Activated T-cell treated with anti-CD3 and anti-CD28 coated beads, Interleukin-2, amount 50 U/mL, for 4 hours (primary cell): ENCODE results near the gene GLB1L2. TPM values are rescaled to one million over a fixed set of nuclear protein-coding genes. Genes with fewer than 3 reads are reported as not detected.

Experiments used
- ATAC-seq, 2 donors: fragments of 200-7000 bp; cut with Tn5 transposase; one replicate each; pipeline ENCODE4 v1.10.0; 2021
- DNase-seq: peaks from one replicate; pipeline ENCODE4 v3.0.0-alpha.2; 2020
- H3K27me3 Mint-ChIP-seq: one replicate; pipeline ENCODE4 v1.8.0; 2021; ENCODE audit warnings: low read depth, mixed read lengths
- H3K36me3 Mint-ChIP-seq: one replicate; pipeline ENCODE4 v1.8.0; 2022; ENCODE audit warnings: mixed read lengths; ENCODE audit not compliant: insufficient read depth
- H3K4me1 Mint-ChIP-seq: one replicate; pipeline ENCODE4 v1.8.0; 2021; ENCODE audit warnings: low read depth, mixed read lengths
- H3K4me3 Mint-ChIP-seq: one replicate; pipeline ENCODE4 v1.8.0; 2021; ENCODE audit warnings: mild to moderate bottlenecking, moderate library complexity, mixed read lengths
- H3K9me3 Mint-ChIP-seq: one replicate; pipeline ENCODE4 v1.8.0; 2021; ENCODE audit warnings: mixed read lengths
- total RNA-seq, 3 donors: library from RNA; stranded (reverse); gene quantifications; one replicate each; pipeline ENCODE4 v1.2.1, GENCODE V29; 2021

The GLB1L2 gene
- total RNA-seq, 3 donors from 2014 or later: 8.3 to 13.1 (median 10.2) TPM

GRCh38 chr11:134387501-134387900 lies 55.7 kb downstream of the GLB1L2 start:
- H3K4me3 Mint-ChIP-seq: peak overlapping the region; percentile 14
- no peaks in the 10 kb centered on the region for H3K36me3 Mint-ChIP-seq
- peaks cover 22% of the 10 kb centered on the region for H3K4me1 Mint-ChIP-seq
- ATAC-seq: no peak
- no peak for DNase-seq
- peaks cover 25% of the 10 kb centered on the region for H3K27me3 Mint-ChIP-seq
- no peaks in the 10 kb centered on the region for H3K9me3 Mint-ChIP-seq

- Mint-ChIP-seq H3K4me3 (no peak overlapping the region), H3K27me3 (peaks cover 23% of the 10 kb centered on the region), H3K4me1 (peaks cover 22% of the 10 kb centered on the region), H3K9me3 (no peaks in the 10 kb centered on the region), H3K36me3 (no peaks in the 10 kb centered on the region)
- ATAC-seq: no peak
- DNase-seq: no peak
Measured at GRCh38 chr11:134388590-134388989, 56.8 kb downstream of the GLB1L2 start.

GRCh38 chr11:134389464-134390180 lies 57.8 kb downstream of the GLB1L2 start:
- ATAC-seq (no peak), DNase-seq (no peak)
- no peaks in the 10 kb centered on the region for H3K36me3 Mint-ChIP-seq
- peaks cover 22% of the 10 kb centered on the region for H3K4me1 Mint-ChIP-seq
- peaks cover 22% of the 10 kb centered on the region for H3K27me3 Mint-ChIP-seq
- no peak overlapping the region for H3K4me3 Mint-ChIP-seq
- no peaks in the 10 kb centered on the region for H3K9me3 Mint-ChIP-seq

DNA sequence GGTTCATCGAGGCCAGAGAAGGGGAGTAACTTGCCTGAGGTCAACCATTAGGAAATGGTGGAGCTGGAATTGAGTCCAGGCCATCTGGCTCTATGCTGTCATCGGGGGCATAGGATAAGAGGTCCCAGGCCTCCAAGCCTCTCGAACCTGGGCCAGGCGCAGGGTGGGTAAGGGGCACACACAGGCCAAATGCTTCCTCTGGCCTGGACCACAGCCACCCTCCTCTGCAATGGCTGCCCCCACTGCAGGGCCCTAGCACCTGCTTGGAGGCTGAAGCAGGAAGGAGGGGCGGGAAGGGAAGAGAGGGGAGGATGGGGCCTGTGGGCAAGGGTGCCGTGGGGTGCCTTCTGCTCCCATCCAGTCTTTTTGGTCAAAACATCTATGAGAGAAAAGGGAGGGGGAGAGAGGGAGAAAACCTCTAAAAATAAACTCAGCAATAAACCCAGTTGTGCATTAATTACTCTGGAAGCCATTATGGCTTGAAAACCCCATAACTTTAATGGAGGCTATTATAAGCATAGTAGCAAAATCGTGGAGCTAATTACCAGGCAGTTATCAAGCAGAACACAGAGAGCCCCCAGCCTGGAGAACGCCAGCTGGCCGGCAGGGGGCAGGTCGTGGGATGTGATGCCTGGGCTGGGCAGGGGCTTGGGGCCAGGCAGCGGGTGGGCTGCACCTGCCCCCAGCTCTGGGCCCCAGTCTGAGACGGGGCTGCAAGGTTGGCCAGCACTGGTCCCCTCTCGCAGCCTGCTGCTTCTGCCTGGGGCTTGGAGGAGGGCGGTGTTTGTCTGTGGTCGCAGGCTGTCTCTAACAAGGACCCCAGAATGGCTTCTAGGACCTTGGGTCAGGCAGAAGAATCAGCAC lies 59.1 kb downstream of the GLB1L2 start:
- Mint-ChIP-seq H3K9me3 (no peaks in the 10 kb centered on the region), H3K36me3 (no peaks in the 10 kb centered on the region), H3K4me1 (peaks cover 17% of the 10 kb centered on the region), H3K4me3 (no peak overlapping the region), H3K27me3 (peaks cover 11% of the 10 kb centered on the region)
- ATAC-seq: no peak
- DNase-seq: no peak

- Mint-ChIP-seq H3K36me3 (no peaks in the 10 kb centered on the region), H3K4me3 (no peak overlapping the region), H3K9me3 (no peaks in the 10 kb centered on the region), H3K4me1 (peaks cover 10% of the 10 kb centered on the region), H3K27me3 (peaks cover 11% of the 10 kb centered on the region)
- DNase-seq (no peak), ATAC-seq (no peak)
Measured at GRCh38 chr11:134391656-134392055, 59.9 kb downstream of the GLB1L2 start.

DNA sequence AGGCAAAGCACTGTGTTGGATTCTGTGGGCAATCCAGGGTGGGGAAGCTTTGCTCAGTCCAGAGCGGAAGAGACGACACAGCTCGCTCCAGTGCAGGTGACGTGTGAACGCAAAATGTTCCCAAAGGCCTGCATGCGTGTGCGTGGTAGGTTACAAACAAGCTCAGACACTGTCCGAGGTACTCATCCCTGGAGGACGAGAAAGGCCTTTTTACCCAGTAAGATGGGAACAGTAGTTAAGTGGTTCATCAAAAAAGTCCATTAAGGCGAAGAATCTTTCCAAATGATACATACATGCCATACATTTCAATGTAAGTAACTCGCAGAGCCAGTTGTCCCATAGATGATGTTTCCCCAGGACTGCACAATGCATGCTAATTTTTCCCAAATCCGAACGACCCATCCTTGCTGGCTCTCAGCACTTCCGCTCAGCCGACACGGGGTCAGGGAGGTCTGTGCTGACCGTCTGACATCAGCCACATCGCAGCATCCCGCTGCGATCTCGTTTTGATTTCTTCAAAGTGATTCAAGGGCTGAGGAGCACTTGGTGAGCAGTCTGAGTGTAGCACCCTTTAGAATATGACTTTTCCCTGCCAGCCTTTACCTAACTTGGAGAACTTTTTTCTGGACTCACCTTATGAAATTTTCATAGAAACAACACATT lies 61.3 kb downstream of the GLB1L2 start:
- H3K4me3 Mint-ChIP-seq: no peak overlapping the region
- DNase-seq (no peak), ATAC-seq (no peak)
- peaks cover 11% of the 10 kb centered on the region for H3K27me3 Mint-ChIP-seq
- no peaks in the 10 kb centered on the region for H3K36me3 Mint-ChIP-seq
- no peaks in the 10 kb centered on the region for H3K4me1 Mint-ChIP-seq
- H3K9me3 Mint-ChIP-seq: no peaks in the 10 kb centered on the region

- ATAC-seq: no peak
- no peaks in the 10 kb centered on the region for H3K36me3 Mint-ChIP-seq
- peaks cover 11% of the 10 kb centered on the region for H3K27me3 Mint-ChIP-seq
- no peaks in the 10 kb centered on the region for H3K4me1 Mint-ChIP-seq
- no peak overlapping the region for H3K4me3 Mint-ChIP-seq
- H3K9me3 Mint-ChIP-seq: no peaks in the 10 kb centered on the region
- no peak for DNase-seq
Measured at GRCh38 chr11:134393638-134394037, 61.9 kb downstream of the GLB1L2 start.

DNA sequence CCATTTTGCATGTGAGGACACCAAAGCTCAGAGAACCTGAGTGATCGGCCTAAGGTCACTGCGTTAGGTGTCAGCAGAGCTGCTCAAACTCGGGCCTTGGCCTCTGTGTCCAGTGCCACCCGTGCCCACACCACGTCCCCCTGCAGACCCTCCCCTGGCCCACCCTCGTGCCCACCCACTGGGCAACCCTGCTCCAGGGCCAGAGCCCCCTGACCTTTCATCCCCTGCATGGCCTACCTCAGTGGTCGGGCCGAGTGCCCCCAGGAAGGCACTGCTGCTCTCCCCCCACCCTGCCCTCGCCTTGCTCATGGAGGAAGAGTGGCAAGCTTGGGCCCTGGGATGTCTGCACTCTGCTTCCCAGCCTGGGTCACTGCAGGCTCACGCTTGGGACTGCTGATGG lies 62.5 kb downstream of the GLB1L2 start:
- no peaks in the 10 kb centered on the region for H3K9me3 Mint-ChIP-seq
- H3K36me3 Mint-ChIP-seq: no peaks in the 10 kb centered on the region
- ATAC-seq (no peak), DNase-seq (no peak)
- no peaks in the 10 kb centered on the region for H3K4me1 Mint-ChIP-seq
- peaks cover 13% of the 10 kb centered on the region for H3K27me3 Mint-ChIP-seq
- no peak overlapping the region for H3K4me3 Mint-ChIP-seq

DNA sequence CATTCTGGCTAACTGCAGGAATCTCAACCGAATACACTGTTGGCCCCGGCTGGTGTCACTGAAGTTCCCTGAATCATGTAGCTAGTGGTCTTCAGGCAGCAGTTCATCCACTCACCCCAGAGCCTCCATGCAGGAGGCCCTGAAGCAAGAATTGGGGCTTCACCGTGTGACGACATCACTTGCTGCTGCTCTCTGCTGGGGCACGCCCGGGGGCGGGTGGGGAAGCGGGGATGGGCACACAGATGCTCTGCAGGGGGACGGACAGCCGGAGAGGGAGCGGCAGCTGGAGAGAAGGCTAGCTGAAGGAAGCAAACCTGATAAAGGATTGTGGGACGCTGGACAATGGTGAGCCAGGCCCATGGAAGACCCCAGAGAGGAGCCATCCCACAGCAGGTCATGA lies 63.2 kb downstream of the GLB1L2 start:
- H3K9me3 Mint-ChIP-seq: no peaks in the 10 kb centered on the region
- ATAC-seq: no peak
- no peaks in the 10 kb centered on the region for H3K36me3 Mint-ChIP-seq
- no peak for DNase-seq
- no peaks in the 10 kb centered on the region for H3K4me1 Mint-ChIP-seq
- H3K27me3 Mint-ChIP-seq: peaks cover 13% of the 10 kb centered on the region
- no peak overlapping the region for H3K4me3 Mint-ChIP-seq

DNA sequence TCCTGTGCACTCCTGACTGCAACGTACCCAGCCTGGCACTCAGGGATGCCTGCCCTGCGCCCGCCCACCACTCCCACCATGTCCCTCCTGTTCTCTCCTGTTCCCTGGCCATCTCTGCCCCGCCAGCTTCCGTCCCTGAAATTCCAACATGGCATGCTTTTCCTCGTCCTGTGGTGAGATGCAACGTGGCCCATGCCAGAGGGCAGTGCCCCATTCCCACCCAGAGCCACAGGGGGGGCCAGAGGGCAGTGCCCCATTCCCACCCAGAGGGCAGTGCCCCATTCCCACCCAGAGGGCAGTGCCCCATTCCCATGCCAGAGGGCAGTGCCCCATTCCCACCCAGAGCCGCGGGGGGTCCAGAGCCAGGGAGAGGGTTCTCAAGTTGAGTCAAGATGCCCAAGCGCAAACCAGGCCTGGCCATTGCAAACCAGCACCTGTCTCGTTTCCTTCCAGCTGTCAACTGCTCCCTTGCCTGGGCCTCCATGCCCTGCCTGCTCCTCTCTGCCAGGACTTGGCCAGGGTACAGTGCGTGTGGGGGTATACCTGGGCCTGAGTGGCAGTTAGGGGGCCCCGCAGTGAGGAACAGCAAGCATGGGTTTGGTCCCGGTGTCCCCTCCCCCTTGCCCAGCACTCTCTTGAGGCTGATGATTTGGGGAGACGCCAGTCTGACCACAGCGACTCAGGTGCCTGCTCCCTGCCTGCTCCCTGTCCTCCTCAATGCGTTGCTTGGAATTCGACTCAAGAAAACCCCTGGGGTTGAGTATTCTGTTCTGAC lies 65.7 kb downstream of the GLB1L2 start:
- H3K4me3 Mint-ChIP-seq: no peak overlapping the region
- DNase-seq (no peak), ATAC-seq (no peak)
- peaks cover 22% of the 10 kb centered on the region for H3K27me3 Mint-ChIP-seq
- H3K9me3 Mint-ChIP-seq: no peaks in the 10 kb centered on the region
- no peaks in the 10 kb centered on the region for H3K4me1 Mint-ChIP-seq
- no peaks in the 10 kb centered on the region for H3K36me3 Mint-ChIP-seq

DNA sequence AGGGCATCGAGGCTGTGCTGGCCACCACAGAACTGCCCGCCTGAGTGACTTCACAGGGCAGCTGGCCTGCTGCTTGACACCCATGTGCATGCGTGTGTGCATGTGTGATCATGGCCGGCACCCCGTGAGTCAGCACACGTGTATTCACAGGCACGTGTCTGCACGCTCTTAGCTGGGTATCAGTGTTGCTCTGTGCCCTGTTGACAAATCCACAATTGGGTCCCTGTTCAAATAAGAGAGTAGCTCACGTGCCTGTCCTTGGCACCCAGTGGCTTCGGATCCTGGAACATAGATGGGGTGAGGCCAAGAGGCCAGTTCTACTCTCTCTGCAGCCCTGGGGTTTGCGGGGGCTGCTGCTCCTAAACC lies 66.3 kb downstream of the GLB1L2 start:
- Mint-ChIP-seq H3K4me3 (no peak overlapping the region), H3K27me3 (peaks cover 22% of the 10 kb centered on the region), H3K9me3 (no peaks in the 10 kb centered on the region), H3K4me1 (no peaks in the 10 kb centered on the region), H3K36me3 (no peaks in the 10 kb centered on the region)
- no peak for DNase-seq
- ATAC-seq: no peak

GRCh38 chr11:134398644-134399292 lies 67.0 kb downstream of the GLB1L2 start:
- Mint-ChIP-seq H3K27me3 (peaks cover 25% of the 10 kb centered on the region), H3K4me3 (no peak overlapping the region), H3K4me1 (no peaks in the 10 kb centered on the region), H3K36me3 (no peaks in the 10 kb centered on the region), H3K9me3 (no peaks in the 10 kb centered on the region)
- DNase-seq (no peak), ATAC-seq (no peak)

- H3K9me3 Mint-ChIP-seq: no peaks in the 10 kb centered on the region
- H3K36me3 Mint-ChIP-seq: no peaks in the 10 kb centered on the region
- DNase-seq (no peak), ATAC-seq (no peak)
- no peaks in the 10 kb centered on the region for H3K4me1 Mint-ChIP-seq
- peaks cover 25% of the 10 kb centered on the region for H3K27me3 Mint-ChIP-seq
- no peak overlapping the region for H3K4me3 Mint-ChIP-seq
Measured at GRCh38 chr11:134399293-134399654, 67.5 kb downstream of the GLB1L2 start.

- H3K9me3 Mint-ChIP-seq: no peaks in the 10 kb centered on the region
- no peaks in the 10 kb centered on the region for H3K36me3 Mint-ChIP-seq
- H3K4me3 Mint-ChIP-seq: no peak overlapping the region
- no peaks in the 10 kb centered on the region for H3K4me1 Mint-ChIP-seq
- DNase-seq (no peak), ATAC-seq (no peak)
- peaks cover 27% of the 10 kb centered on the region for H3K27me3 Mint-ChIP-seq
Measured at GRCh38 chr11:134399996-134400395, 68.2 kb downstream of the GLB1L2 start.
